HEK293T (cell line): ENCODE measurements around the gene OPRL1.

ENCODE experiments used
- CTBP1 ChIP-seq: fragments of 450-650 bp; IDR thresholded peaks from 2 replicates; pipeline ENCODE4 v1.6.1; 2016; ENCODE audit warnings: borderline replicate concordance
- ELF4 ChIP-seq: fragments of 450-650 bp; IDR thresholded peaks from 2 replicates; pipeline ENCODE4 v1.6.1; 2017; ENCODE audit warnings: antibody characterized with exemption
- FOXM1 ChIP-seq: fragments of 450-650 bp; IDR thresholded peaks from 2 replicates; pipeline ENCODE4 v1.6.1; 2017; ENCODE audit warnings: mild to moderate bottlenecking, borderline replicate concordance
- HDGF ChIP-seq: fragments of 450-650 bp; IDR thresholded peaks from 2 replicates; pipeline ENCODE4 v1.6.1; 2017; ENCODE audit warnings: antibody characterized with exemption, borderline replicate concordance
- SUZ12 ChIP-seq: fragments of 450-650 bp; IDR thresholded peaks from 2 replicates; pipeline ENCODE4 v1.6.1; 2016; ENCODE audit warnings: mild to moderate bottlenecking
- ZNF384 ChIP-seq: fragments of 450-650 bp; IDR thresholded peaks from 2 replicates; pipeline ENCODE4 v1.6.1; 2016

DNA sequence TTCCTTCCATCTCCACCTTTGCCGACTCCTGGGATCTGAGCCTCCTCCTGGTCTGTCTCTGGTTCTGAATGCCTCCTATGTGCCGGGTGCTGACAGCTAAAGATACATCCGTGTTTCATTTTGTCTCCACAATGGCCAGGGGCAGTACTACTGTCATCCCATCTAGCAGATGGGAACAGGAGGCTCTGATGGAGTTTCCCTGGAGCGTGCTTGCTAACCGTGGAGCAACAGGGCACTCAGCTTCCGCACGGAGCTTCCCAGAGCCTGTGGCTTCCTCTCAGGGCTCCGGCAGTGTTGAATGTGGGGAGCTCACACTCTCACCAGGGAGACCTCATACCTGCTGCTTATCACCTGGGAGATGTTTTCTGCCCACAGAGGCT lies 39.4 kb downstream of the OPRL1 start:
- TF ChIP-seq FOXM1 (no peak), ZNF384 (no peak), CTBP1 (no peak), ELF4 (no peak), HDGF (no peak), SUZ12 (no peak)
